H9 (cell line): ENCODE measurements around the gene PLXNB3. TPM values are rescaled to one million over a fixed set of nuclear protein-coding genes. Genes with fewer than 3 reads are reported as not detected.

Source experiments
- DNase-seq: peaks from one replicate; pipeline ENCODE4 v3.0.0-alpha.2; 2017
- H2AFZ ChIP-seq: one replicate; pipeline ENCODE4 v1.6.1; 2013; ENCODE audit warnings: mild to moderate bottlenecking, low read length, control low read depth, moderate library complexity
- H2AK5ac ChIP-seq: 2 replicates; pipeline ENCODE4 v1.6.1; 2013; ENCODE audit warnings: low read length, control low read depth, mixed read lengths; ENCODE audit not compliant: insufficient read length
- H2BK120ac ChIP-seq: one replicate; pipeline ENCODE4 v1.6.1; 2013; ENCODE audit warnings: low read depth, mild to moderate bottlenecking, low read length, control low read depth, inconsistent platforms; ENCODE audit not compliant: poor library complexity, severe bottlenecking
- H2BK12ac ChIP-seq: 2 replicates; pipeline ENCODE4 v1.6.1; 2013; ENCODE audit warnings: low read length, control low read depth, mixed read lengths, low read depth; ENCODE audit not compliant: insufficient read length
- H2BK15ac ChIP-seq: 2 replicates; pipeline ENCODE4 v1.6.1; 2013; ENCODE audit warnings: low read depth, low read length, control low read depth
- H2BK20ac ChIP-seq: one replicate; pipeline ENCODE4 v1.6.1; 2013; ENCODE audit warnings: low read depth, mild to moderate bottlenecking, low read length, control low read depth, inconsistent platforms; ENCODE audit not compliant: poor library complexity, severe bottlenecking
- H2BK5ac ChIP-seq: 2 replicates; pipeline ENCODE4 v1.6.1; 2013; ENCODE audit warnings: low read length, control low read depth, mixed read lengths; ENCODE audit not compliant: insufficient read length
- H3K14ac ChIP-seq: 2 replicates; pipeline ENCODE4 v1.6.1; 2013; ENCODE audit warnings: low read length, control low read depth; ENCODE audit not compliant: insufficient read depth
- H3K18ac ChIP-seq: 2 replicates; pipeline ENCODE4 v1.6.1; 2013; ENCODE audit warnings: low read depth, mild to moderate bottlenecking, mixed read lengths, low read length, control low read depth; ENCODE audit not compliant: insufficient read length
- H3K23ac ChIP-seq: 2 replicates; pipeline ENCODE4 v1.6.1; 2013; ENCODE audit warnings: low read length, control low read depth, mixed read lengths, low read depth; ENCODE audit not compliant: insufficient read length
- H3K23me2 ChIP-seq: 2 replicates; pipeline ENCODE4 v1.6.1; 2013; ENCODE audit warnings: low read depth, mild to moderate bottlenecking, mixed read lengths, low read length, control low read depth; ENCODE audit not compliant: insufficient read length, poor library complexity, severe bottlenecking
- H3K27ac ChIP-seq: 2 replicates; pipeline ENCODE4 v1.5.1; 2013; ENCODE audit warnings: low read length, control low read depth, mixed read lengths, low read depth; ENCODE audit not compliant: insufficient read length
- H3K27me3 ChIP-seq: 2 replicates; pipeline ENCODE4 v1.6.1; 2013; ENCODE audit warnings: low read length, control low read depth, inconsistent platforms; ENCODE audit not compliant: insufficient read depth
- H3K4ac ChIP-seq: 2 replicates; pipeline ENCODE4 v1.6.1; 2013; ENCODE audit warnings: low read depth, mild to moderate bottlenecking, control low read depth, inconsistent platforms, low read length, moderate library complexity
- H3K4me1 ChIP-seq: 2 replicates; pipeline ENCODE4 v1.6.1; 2013; ENCODE audit warnings: low read length, control low read depth, inconsistent platforms; ENCODE audit not compliant: insufficient read depth
- H3K4me2 ChIP-seq: 2 replicates; pipeline ENCODE4 v1.6.1; 2013; ENCODE audit warnings: low read length, control low read depth, mixed read lengths; ENCODE audit not compliant: insufficient read length, insufficient read depth
- H3K56ac ChIP-seq: 2 replicates; pipeline ENCODE4 v1.6.1; 2013; ENCODE audit warnings: low read depth, mild to moderate bottlenecking, mixed read lengths, low read length, control low read depth; ENCODE audit not compliant: insufficient read length
- H3K79me1 ChIP-seq: 2 replicates; pipeline ENCODE4 v1.6.1; 2013; ENCODE audit warnings: low read depth, mild to moderate bottlenecking, moderate library complexity, low read length, control low read depth, inconsistent platforms; ENCODE audit not compliant: insufficient read depth, poor library complexity, severe bottlenecking
- H3K79me2 ChIP-seq: 2 replicates; pipeline ENCODE4 v1.6.1; 2013; ENCODE audit warnings: low read length, control low read depth, inconsistent platforms; ENCODE audit not compliant: insufficient read depth
- H3K9ac ChIP-seq: 2 replicates; pipeline ENCODE4 v1.6.1; 2013; ENCODE audit warnings: low read length, control low read depth, mixed read lengths; ENCODE audit not compliant: insufficient read length; ENCODE audit errors: extremely low read depth
- H3K9me3 ChIP-seq: one replicate; pipeline ENCODE4 v1.6.1; 2013; ENCODE audit warnings: low read depth, low read length, inconsistent platforms; ENCODE audit not compliant: control insufficient read depth
- H3T11ph ChIP-seq: one replicate; pipeline ENCODE4 v1.6.1; 2013; ENCODE audit warnings: mild to moderate bottlenecking, low read length, control low read depth, inconsistent platforms
- H4K20me1 ChIP-seq: one replicate; pipeline ENCODE4 v1.6.1; 2013; ENCODE audit not compliant: control insufficient read depth, insufficient read length, insufficient read depth
- H4K5ac ChIP-seq: 2 replicates; pipeline ENCODE4 v1.6.1; 2013; ENCODE audit warnings: low read depth, mild to moderate bottlenecking, mixed read lengths, low read length, control low read depth; ENCODE audit not compliant: insufficient read length
- H4K8ac ChIP-seq: replicated peaks from 2 replicates; pipeline ENCODE4 v1.6.1; 2013; ENCODE audit warnings: low read length, control low read depth, mixed read lengths, low read depth; ENCODE audit not compliant: insufficient read length
- H4K91ac ChIP-seq: 2 replicates; pipeline ENCODE4 v1.6.1; 2013; ENCODE audit warnings: low read depth, mild to moderate bottlenecking, moderate library complexity, mixed read lengths, low read length, control low read depth; ENCODE audit not compliant: insufficient read length
- H3K27ac Mint-ChIP-seq, 3 experiments: 2 replicates in 2 of 3; 3 replicates in 1 of 3; pipeline ENCODE4 v1.8.0; 2020 to 2021; ENCODE audit warnings: mixed read lengths in 3 of 3, mild to moderate bottlenecking in 1 of 3, moderate library complexity in 1 of 3
- H3K27me3 Mint-ChIP-seq: 2 replicates; pipeline ENCODE4 v1.8.0; 2021; ENCODE audit warnings: low read depth, mild to moderate bottlenecking, moderate library complexity, mixed read lengths
- H3K36me3 Mint-ChIP-seq, 3 experiments: 2 replicates in 2 of 3; 3 replicates in 1 of 3; pipeline ENCODE4 v1.8.0; 2020 to 2021; ENCODE audit warnings: low read depth in 3 of 3, mixed read lengths in 3 of 3; ENCODE audit not compliant: insufficient read depth in 1 of 3
- H3K4me1 Mint-ChIP-seq, 2 experiments: 2 replicates each; pipeline ENCODE4 v1.8.0; 2020; ENCODE audit warnings: mixed read lengths in 2 of 2
- H3K4me3 Mint-ChIP-seq, 2 experiments: 2 replicates in 1 of 2; 3 replicates in 1 of 2; pipeline ENCODE4 v1.8.0; 2020 to 2021; ENCODE audit warnings: mild to moderate bottlenecking in 2 of 2, mixed read lengths in 2 of 2, moderate library complexity in 1 of 2
- H3K9me3 Mint-ChIP-seq, 2 experiments: 2 replicates in 1 of 2; 3 replicates in 1 of 2; pipeline ENCODE4 v1.8.0; 2020; ENCODE audit warnings: mild to moderate bottlenecking in 2 of 2, mixed read lengths in 2 of 2, moderate library complexity in 1 of 2
- WGBS: extraction: QIAGEN DNeasy Blood & Tissue Kit; methylation state at CpG from one replicate; pipeline ENCODE4 v1.1.7; 2013; ENCODE audit warnings: missing lambda C conversion rate, low lambda C conversion rate, mixed read lengths; ENCODE audit not compliant: insufficient read length; ENCODE audit errors: extremely low coverage; 5-methylcytosine and 5-hydroxymethylcytosine counted together
- total RNA-seq: library from RNA; stranded (reverse); gene quantifications from 2 replicates; pipeline ENCODE4 v1.2.1, GENCODE V29; 2021
- TF ChIP-seq, protein P1 (sequence below): fragments of 200-600 bp; sonication (generic); conservative IDR thresholded peaks from 3 replicates; pipeline ENCODE4 v1.8.0; 2021; ENCODE audit warnings: antibody characterized with exemption, mild to moderate bottlenecking

The PLXNB3 gene
- total RNA-seq, 1 experiment from 2014 or later, result 1.9 TPM

DNA sequence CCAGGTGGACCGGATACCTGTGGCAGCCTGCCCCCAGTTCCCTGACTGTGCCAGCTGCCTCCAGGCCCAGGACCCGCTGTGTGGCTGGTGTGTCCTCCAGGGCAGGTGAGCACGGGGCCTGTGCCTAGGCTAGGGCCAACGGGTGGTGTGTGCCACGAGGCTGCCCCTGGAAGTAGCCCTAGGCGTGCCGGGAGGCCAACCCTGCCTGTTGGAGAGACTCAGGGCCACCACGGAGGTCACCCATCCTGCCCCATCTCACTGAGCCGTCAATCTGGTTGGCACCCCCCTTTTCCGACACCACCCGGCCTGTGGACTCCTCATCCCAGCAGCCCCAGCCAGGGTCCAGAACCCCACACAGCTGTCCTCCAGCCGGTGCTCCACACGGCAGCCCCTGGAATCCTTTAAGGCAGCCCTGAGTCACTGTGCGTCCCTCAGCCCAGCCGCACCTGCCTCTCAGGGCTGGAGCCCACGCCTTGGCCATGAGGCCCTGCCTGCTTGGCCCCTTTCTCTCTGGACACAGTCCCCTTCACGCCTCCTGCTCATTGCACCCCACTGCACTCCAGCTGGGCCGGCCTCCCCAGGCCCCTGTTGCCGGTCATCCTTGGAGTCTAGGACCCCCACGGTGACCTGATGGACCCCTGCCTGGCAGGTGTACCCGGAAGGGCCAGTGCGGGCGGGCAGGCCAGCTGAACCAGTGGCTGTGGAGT is 5.3 kb downstream of the PLXNB3 start:
- Mint-ChIP-seq H3K4me3 (no peak overlapping the region), H3K27ac (no peak overlapping the region), H3K27me3 (peaks cover 5% of the 10 kb centered on the region; the same call in 1 of the 2 replicates), H3K9me3 (peaks cover 22 to 52% of the 10 kb centered on the region in 2 experiments), H3K4me1 (peaks cover 2 to 6% of the 10 kb centered on the region in 2 experiments; a peak in 3 of 4 replicates), H3K36me3 (no peaks in the 10 kb centered on the region; a peak in 1 of 7 replicates)
- Histone ChIP-seq H3K27me3 (no peaks in the 10 kb centered on the region), H4K20me1 (no peaks in the 10 kb centered on the region), H2BK120ac (no peak overlapping the region), H3K9ac (no peak overlapping the region), H3K18ac (no peak overlapping the region), H3T11ph (no peak overlapping the region), H3K23ac (no peak overlapping the region), H2BK20ac (no peak overlapping the region), H3K79me2 (no peaks in the 10 kb centered on the region), H3K14ac (no peak overlapping the region), H3K56ac (no peak overlapping the region), H3K9me3 (no peaks in the 10 kb centered on the region), H2BK5ac (no peak overlapping the region), H2AFZ (no peak overlapping the region), H3K27ac (no peak overlapping the region), H3K79me1 (no peaks in the 10 kb centered on the region), H4K91ac (no peak overlapping the region), H2BK15ac (no peak overlapping the region), H2AK5ac (no peak overlapping the region), H3K4me1 (no peaks in the 10 kb centered on the region), H2BK12ac (no peak overlapping the region), H3K23me2 (no peaks in the 10 kb centered on the region), H4K5ac (no peak overlapping the region), H3K4ac (no peak overlapping the region), H4K8ac (no peak overlapping the region), H3K4me2 (no peak overlapping the region)
- WGBS, result no CpG with 5 or more reads among the region's 23 CpGs
- DNase-seq, result peak; percentile 25
- TF ChIP-seq, protein P1, sequence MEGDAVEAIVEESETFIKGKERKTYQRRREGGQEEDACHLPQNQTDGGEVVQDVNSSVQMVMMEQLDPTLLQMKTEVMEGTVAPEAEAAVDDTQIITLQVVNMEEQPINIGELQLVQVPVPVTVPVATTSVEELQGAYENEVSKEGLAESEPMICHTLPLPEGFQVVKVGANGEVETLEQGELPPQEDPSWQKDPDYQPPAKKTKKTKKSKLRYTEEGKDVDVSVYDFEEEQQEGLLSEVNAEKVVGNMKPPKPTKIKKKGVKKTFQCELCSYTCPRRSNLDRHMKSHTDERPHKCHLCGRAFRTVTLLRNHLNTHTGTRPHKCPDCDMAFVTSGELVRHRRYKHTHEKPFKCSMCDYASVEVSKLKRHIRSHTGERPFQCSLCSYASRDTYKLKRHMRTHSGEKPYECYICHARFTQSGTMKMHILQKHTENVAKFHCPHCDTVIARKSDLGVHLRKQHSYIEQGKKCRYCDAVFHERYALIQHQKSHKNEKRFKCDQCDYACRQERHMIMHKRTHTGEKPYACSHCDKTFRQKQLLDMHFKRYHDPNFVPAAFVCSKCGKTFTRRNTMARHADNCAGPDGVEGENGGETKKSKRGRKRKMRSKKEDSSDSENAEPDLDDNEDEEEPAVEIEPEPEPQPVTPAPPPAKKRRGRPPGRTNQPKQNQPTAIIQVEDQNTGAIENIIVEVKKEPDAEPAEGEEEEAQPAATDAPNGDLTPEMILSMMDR, result no peak
